NCI-H1930 (cell line): Measurements from ENCODE around the gene SIRPB2.
"Not testable (repeated sequence)": the region's sequence is repeated elsewhere in the genome, so short reads cannot be mapped to it uniquely, and the experiment has no call there.

Experiments
- DNase-seq, 2 experiments: peaks; one replicate each; lab custom pipeline; 2025; lab: John Stamatoyannopoulos, UW

SIRPB2 gene

GRCh38 chr20:1499528-1500420, 8.6 kb upstream of the SIRPB2 start:
- DNase-seq, result no peak

GRCh38 chr20:1497371-1497770, 6.2 kb upstream of the SIRPB2 start:
- DNase-seq, result not testable (repeated sequence)

GRCh38 chr20:1496930-1497329, 5.7 kb upstream of the SIRPB2 start:
- DNase-seq, result no peak

DNA sequence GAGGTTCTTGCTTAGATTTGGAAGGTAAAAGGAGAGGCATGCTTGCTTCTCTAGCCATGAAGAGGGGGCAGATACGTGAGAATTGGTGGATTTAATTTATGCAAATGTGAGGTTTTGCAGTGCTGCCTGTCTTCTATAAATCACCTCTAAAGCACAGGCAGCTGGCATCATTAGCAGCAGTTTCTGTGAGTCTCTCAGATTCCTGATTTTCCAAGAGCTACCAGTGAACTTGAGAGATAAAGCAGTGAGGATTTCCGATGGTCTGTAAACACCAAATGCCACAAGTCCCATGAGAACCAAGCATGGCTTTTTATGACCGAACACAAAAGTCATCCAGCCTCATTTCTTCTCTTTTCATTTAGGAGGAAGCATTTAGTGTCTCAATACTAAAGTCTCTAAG, 3.2 kb upstream of the SIRPB2 start:
- DNase-seq, result no peak

DNA sequence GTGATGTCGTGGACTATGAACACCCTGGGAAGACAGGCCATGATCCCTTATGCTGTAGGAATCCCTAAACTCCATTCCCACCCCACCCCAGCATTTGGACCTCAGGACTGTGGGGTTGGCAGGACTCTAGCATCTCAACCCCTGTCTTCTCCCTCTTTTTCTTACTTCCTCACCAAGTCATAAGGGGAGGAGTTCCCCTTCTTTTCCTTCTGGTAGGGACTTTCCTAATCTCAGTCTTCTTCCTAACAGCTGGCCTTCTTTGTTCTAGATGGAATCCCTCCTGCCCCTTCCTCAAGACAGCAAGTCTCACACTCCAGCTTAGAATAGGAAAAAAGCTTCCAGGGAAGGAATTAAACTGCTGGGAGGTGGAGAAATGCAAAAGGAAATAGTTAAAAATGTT, 2.3 kb upstream of the SIRPB2 start:
- DNase-seq, result no peak

DNA sequence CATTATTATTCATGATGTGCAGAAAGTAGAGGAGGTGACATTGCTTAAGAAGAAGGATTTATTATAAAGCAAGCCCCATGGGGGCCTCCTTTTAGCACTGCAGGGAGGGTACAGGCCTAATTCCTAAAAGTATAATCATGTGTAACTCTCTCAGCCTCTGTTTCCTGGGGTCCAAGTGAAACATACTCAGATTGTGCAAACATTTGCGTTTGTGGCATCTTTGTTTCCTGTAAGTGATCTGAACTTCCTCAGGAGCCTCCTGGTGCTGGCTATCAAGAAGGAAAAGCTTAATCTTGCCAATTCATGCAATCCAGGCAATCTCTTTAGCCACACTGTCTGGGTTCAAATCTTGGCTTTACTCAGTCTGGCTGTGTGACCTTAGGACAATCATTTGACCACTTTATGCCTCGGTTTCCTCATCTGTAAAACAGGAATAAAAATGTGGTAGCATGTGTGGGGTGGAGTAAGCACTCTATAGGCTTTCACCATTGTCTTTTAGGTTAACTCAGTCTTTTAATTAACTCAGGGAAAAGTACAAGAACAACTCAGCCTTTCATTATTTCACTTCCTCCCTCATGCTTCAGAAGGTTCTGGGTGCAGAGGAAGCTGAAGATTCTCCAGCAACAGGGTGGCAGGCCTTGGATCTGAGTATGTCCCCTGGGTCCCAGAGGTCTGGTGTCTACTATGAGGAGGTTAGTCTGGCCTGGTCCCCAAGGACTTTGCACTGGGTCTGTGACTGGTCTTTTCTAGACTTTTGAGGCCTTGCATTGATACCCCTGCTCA, 831 bp upstream of the SIRPB2 start:
- DNase-seq, result no peak

GRCh38 chr20:1490643-1491195, 501 bp downstream of the SIRPB2 start:
- no peak for DNase-seq

DNA sequence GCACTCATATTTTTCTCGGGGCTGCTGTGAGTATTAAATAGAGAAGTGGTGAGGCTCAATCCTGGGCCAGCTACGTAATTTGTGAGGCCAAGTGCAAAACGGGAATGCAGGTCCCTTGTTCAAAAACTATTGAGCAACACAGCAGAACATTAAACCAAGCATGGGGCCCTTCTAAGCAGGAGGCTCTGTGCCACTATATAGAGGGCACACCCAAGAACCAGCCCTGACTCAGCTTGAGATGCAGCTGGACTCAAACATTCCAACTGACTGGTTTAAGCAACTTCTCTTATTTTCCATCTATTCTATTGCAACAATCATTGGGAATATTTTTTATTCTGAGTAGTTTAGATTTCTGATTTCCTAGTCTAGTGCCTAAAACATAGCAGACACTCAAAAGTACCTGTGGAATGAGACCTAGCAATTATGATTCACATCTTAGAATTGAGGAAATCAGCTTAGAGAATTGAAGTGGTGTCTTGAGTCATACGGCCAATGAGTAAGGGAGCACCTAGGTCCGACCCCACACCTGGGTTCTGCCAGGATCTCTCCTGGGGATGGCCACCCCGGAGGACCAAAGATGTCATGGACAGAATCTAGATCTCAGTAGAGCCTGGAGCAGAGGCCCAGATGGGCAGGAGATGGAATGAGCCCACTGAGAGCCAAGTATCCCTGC, 1.3 kb downstream of the SIRPB2 start:
- no peak for DNase-seq

DNA sequence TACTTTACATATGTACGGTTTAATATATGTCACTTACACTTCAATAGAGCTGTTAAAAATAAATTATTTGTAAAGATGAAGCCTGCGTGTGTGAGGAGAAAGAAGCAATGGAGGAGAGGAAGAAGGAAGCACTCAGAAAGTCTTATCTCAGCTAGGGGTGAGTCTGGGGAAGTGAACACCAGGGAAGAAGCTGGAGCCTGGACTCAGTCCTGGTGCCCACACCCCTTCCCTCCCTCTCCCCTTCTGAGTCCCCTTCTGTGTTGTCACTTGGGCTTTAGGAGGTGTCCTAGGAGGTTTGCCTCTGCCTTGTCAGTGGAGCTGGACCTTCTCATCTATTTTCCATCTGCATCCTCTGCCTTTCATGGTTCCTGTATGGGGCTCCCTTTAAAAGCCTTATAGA, 1.9 kb downstream of the SIRPB2 start:
- no peak for DNase-seq

DNA sequence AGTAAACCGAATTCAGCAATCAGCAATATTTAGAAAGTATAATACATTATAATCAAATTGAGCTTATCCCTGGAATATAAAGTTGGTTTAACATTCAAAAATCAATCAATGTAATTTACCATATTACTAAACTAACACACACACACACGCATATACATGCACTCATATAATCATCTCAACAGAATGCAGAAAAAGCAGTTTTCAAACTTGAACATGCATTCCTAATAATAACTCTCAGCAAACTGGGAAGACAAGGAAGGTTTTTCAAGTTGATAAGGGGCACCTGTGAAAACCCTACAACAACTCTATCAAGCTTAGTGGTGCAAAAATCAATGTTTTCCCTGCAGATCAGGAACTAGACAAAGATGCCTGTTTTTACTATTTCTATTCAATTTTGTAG, 4.7 kb downstream of the SIRPB2 start:
- no peak for DNase-seq

DNA sequence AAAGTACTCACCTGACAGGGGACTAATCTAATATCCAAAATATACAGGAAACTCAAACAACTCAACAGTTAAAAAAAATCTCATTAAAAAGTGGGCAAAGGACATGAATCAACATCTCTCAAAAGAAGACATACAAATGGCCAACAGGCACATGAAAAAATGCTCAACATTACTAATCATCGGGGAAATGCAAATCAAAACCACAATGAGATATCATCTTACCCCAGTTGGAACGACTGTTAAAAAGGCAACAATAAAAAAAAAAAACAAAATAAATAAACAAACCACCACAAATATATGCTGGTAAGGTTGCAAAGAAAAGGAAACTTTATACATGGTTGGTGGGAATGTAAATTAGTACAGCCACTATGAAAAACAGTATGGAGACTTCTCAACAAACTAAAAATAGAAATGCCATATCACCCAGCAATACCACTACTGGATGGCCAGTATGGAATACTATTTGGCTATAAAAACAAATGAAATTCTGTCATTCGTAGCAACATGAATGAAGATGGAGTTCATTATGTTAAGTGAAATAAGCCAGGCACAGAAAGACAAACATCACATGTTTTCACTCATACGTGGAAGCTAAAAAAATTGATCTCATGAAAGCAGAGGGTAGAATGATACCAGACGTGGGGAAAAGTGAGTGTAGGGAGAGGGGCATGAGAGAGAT, 6.6 kb downstream of the SIRPB2 start:
- DNase-seq, result no peak

DNA sequence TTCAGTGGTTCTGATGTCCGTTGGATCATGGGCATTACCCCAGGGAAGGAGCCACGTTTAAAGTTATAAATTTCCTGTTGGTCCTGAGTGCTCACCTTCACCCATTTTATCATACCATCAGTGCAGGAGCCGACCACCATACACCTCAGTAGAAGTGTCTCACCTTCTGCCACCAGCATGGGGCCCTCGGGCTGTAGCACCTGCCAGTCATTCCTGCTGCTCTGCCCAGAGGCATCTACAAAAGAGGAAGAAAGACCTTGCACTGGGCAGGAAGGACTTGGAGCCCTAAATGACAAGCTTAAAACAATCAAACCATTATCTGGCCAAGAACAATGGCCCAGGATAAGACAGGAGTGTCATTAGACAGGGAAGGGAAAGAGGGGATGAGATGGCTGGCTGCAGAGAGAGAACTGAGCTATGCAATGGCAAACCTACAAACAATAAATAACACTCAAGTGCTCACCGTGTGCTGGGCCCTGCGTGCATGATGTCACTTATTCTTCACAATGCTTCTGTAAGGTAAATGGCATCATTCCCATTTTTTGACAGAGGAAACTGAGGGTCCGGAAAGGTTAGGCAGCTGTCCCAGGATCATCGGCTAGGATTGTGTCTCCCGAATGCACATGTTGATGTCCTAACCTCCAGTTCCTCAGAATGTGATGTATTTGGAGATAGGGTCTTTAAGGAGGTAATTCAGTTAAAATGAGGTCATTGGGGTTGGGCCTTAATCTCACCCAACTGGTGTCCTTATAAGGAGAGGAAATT, 11.2 kb downstream of the SIRPB2 start:
- DNase-seq, result no peak

- DNase-seq, result no peak
Observed at GRCh38 chr20:1478566-1478965, 12.7 kb downstream of the SIRPB2 start.

DNA sequence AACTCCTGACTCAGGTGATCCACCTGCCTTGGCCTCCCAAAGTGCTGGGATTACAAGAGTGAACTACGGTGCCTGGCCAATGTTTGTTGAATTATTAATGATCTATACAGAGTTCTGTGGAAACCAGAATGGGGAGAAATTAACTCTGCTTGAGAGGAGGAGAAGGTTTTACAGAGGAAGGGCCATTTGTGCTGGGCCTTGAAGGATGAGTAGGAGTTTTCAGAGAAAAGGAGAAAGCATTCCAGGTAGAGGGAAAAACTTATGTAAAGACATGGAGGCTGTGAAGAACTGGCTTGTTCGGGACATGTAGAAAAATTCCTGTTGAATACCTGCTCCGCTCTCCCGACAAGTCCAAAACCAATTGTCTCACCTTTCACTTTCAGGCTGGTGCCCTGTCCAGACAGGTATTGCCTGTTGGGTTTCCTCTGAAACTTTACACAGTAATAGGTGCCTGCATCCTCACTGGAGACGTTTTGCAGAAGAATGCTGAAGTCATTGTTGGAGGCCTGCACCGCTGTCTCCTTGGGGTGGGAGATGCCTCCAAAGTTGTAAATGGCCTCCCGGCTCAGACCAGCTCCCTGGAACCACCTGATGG, 13.2 kb downstream of the SIRPB2 start:
- DNase-seq, result no peak

- DNase-seq, result no peak
Observed at GRCh38 chr20:1474817-1475603, 16.2 kb downstream of the SIRPB2 start.

DNA sequence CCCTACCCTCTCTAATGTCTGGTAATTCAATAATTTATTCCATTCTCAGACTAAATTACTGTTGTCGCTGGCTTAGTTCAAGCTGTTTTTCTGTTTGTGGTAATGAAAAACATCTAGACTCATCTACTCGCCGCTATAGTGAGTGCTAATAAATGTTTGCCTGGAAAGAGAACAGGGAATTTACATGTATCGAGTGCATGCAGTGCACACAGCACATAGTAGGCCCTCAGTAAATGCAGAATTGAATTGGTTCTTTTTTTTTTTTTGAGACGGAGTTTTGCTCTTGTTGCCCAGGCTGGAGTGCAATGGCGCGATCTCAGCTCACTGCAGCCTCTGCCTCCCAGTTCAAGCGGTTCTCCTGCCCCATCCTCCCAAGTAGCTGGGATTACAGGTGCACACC, 16.9 kb downstream of the SIRPB2 start:
- DNase-seq, result no peak

DNA sequence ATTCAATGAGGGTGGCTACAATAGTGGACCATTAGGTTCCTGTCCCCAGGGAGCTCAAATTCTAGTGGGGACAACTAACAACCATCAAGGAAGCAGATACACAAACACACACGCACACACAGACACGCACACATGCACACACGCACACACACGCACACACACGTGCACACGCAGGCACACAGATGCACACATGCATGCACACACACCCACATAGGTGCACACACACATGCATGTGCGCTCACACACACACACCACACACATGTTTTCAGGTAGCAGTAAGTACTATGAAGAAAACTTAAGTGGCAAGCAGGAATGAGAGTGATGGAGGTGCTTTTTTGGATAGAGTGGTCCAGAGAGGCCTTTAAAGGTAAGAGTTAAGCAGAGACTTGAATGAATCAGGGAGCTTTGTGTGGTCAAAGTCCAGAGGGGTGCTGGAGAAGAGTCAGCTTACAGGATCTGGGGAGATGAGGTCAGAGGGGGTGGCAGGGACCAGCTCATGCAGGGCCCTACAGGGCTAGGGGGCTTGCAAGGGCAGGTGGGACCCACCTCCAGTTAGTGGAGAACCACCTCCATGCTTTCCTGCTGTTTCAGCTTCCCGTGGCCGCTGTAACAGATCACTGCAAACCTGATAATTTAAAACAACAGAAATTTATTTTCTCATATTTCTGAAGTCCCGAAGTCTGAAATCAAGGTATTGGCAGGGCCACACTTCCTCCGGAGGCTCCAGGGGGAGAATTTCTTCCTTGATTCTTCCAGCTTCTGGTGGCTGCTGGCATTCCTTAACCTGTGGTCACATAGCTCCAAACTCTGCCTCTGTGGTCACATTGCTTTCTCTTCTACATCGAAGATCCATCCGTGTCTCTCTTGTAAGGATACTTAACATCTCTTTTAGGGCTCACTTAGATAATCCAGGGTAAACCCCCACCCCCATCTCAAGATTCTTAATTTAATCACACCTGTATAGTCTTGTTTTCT, 17.7 kb downstream of the SIRPB2 start:
- no peak for DNase-seq

- no peak for DNase-seq
Observed at GRCh38 chr20:1472556-1473245, 18.5 kb downstream of the SIRPB2 start.
